Smooth muscle cell (in vitro differentiated cells): Measurements from ENCODE around the gene USP48. TPM values are rescaled to one million over a fixed set of nuclear protein-coding genes. Genes with fewer than 3 reads are reported as not detected.

ENCODE experiments used
- DNase-seq: peaks from one replicate; lab custom pipeline; 2025; ENCODE audit not compliant: unreplicated experiment; lab: John Stamatoyannopoulos, UW
- H2AFZ ChIP-seq: fragments of 200-600 bp; sonication (generic); 2 replicates; pipeline ENCODE4 v1.6.0; 2016; ENCODE audit warnings: antibody characterized with exemption, low read depth, mild to moderate bottlenecking
- H3F3A ChIP-seq: fragments of 200-600 bp; sonication (generic); 2 replicates; pipeline ENCODE4 v1.6.0; 2017; ENCODE audit warnings: antibody characterized with exemption, low read depth
- H3K27ac ChIP-seq: fragments of 200-600 bp; sonication (generic); 2 replicates; pipeline ENCODE4 v1.5.1; 2016; ENCODE audit warnings: low read depth, mild to moderate bottlenecking
- H3K27me3 ChIP-seq: fragments of 200-600 bp; sonication (generic); 2 replicates; pipeline ENCODE4 v1.6.1; 2016; ENCODE audit warnings: low read depth, mild to moderate bottlenecking
- H3K36me3 ChIP-seq: fragments of 200-600 bp; sonication (generic); 2 replicates; pipeline ENCODE4 v1.5.1; 2016; ENCODE audit warnings: low read depth
- H3K4me1 ChIP-seq: fragments of 200-600 bp; sonication (generic); 2 replicates; pipeline ENCODE4 v1.5.1; 2016; ENCODE audit warnings: low read depth
- H3K4me2 ChIP-seq: fragments of 200-600 bp; sonication (generic); 2 replicates; pipeline ENCODE4 v1.6.0; 2016; ENCODE audit warnings: mild to moderate bottlenecking
- H3K4me3 ChIP-seq: fragments of 200-600 bp; sonication (generic); 2 replicates; pipeline ENCODE4 v1.5.1; 2016; ENCODE audit warnings: mild to moderate bottlenecking
- H3K79me2 ChIP-seq: fragments of 200-600 bp; sonication (generic); 2 replicates; pipeline ENCODE4 v1.6.0; 2016; ENCODE audit warnings: low read depth, mild to moderate bottlenecking
- H3K9ac ChIP-seq: fragments of 200-600 bp; sonication (generic); 2 replicates; pipeline ENCODE4 v1.6.0; 2016; ENCODE audit warnings: low read depth
- H3K9me3 ChIP-seq: fragments of 200-600 bp; sonication (generic); replicated peaks from 2 replicates; pipeline ENCODE4 v1.5.1; 2016; ENCODE audit warnings: low read depth
- H4K20me1 ChIP-seq: fragments of 200-600 bp; sonication (generic); 2 replicates; pipeline ENCODE4 v1.6.0; 2016; ENCODE audit warnings: low read depth
- CTCF ChIP-seq: fragments of 200-600 bp; sonication (generic); IDR thresholded peaks from 2 replicates; pipeline ENCODE4 v1.5.1; 2017; ENCODE audit warnings: borderline replicate concordance, mild to moderate bottlenecking, antibody characterized with exemption; ENCODE audit not compliant: insufficient read depth, poor library complexity, severe bottlenecking
- WGBS: methylation state at CpG from one replicate; pipeline ENCODE4 v1.1.7; 2016; ENCODE audit warnings: low lambda C conversion rate; 5-methylcytosine and 5-hydroxymethylcytosine counted together
- polyA plus RNA-seq: library from polyadenylated mRNA; unstranded; fragments of >200 nt; fragmentation: Nextera tagmentation; extraction: Ambion mirVana; gene quantifications from 2 replicates; pipeline ENCODE4 v1.2.1, GENCODE V29; 2016
- total RNA-seq: library from RNA; depleted of rRNA; stranded (reverse); fragments of >200 nt; gene quantifications from 2 replicates; pipeline ENCODE4 v1.2.3, GENCODE V29; 2014

The USP48 gene
- total and polyA plus RNA-seq, 2 experiments from 2014 or later, result 34.5 to 76.0 TPM

GRCh38 chr1:21661886-21662285 is 121.1 kb downstream of the USP48 start:
- no peak overlapping the region for H3K4me3 ChIP-seq
- H3K4me1 ChIP-seq, result no peaks in the 10 kb centered on the region
- H3K9ac ChIP-seq, result no peak overlapping the region
- no peak for DNase-seq
- H3K36me3 ChIP-seq, result no peaks in the 10 kb centered on the region
- H3K27me3 ChIP-seq, result peaks cover 13% of the 10 kb centered on the region
- no peak overlapping the region for H3K4me2 ChIP-seq
- WGBS, result 90% methylated on average over 5 of the region's 5 CpGs
- no peaks in the 10 kb centered on the region for H3K9me3 ChIP-seq
- no peak overlapping the region for H2AFZ ChIP-seq
- H4K20me1 ChIP-seq, result peaks cover 4% of the 10 kb centered on the region
- H3F3A ChIP-seq, result no peaks in the 10 kb centered on the region
- H3K79me2 ChIP-seq, result no peaks in the 10 kb centered on the region
- no peak for TF ChIP-seq CTCF
- no peak overlapping the region for H3K27ac ChIP-seq

- no peaks in the 10 kb centered on the region for H3K79me2 ChIP-seq
- H3K9me3 ChIP-seq, result no peaks in the 10 kb centered on the region
- no peak overlapping the region for H3K9ac ChIP-seq
- H3F3A ChIP-seq, result no peaks in the 10 kb centered on the region
- no peaks in the 10 kb centered on the region for H3K36me3 ChIP-seq
- no peak overlapping the region for H3K4me2 ChIP-seq
- no peak overlapping the region for H3K4me3 ChIP-seq
- 54% methylated on average over 4 of the region's 4 CpGs for WGBS
- H2AFZ ChIP-seq, result no peak overlapping the region
- no peak for DNase-seq
- TF ChIP-seq CTCF, result no peak
- no peaks in the 10 kb centered on the region for H3K4me1 ChIP-seq
- H3K27ac ChIP-seq, result no peak overlapping the region
- peaks cover 13% of the 10 kb centered on the region for H3K27me3 ChIP-seq
- peaks cover 4% of the 10 kb centered on the region for H4K20me1 ChIP-seq
Measured at GRCh38 chr1:21659924-21660326, 123.0 kb downstream of the USP48 start.

GRCh38 chr1:21659099-21659923 is 123.6 kb downstream of the USP48 start:
- H3K4me1 ChIP-seq, result no peaks in the 10 kb centered on the region
- peaks cover 13% of the 10 kb centered on the region for H3K27me3 ChIP-seq
- 6% methylated on average over 51 of the region's 64 CpGs for WGBS
- peaks cover 4% of the 10 kb centered on the region for H4K20me1 ChIP-seq
- H3K4me2 ChIP-seq, result peak overlapping the region; percentile 81
- H3K4me3 ChIP-seq, result peak overlapping the region; percentile 39
- no peaks in the 10 kb centered on the region for H3K36me3 ChIP-seq
- no peaks in the 10 kb centered on the region for H3F3A ChIP-seq
- H3K9ac ChIP-seq, result no peak overlapping the region
- H3K79me2 ChIP-seq, result no peaks in the 10 kb centered on the region
- peak; percentile 77 for DNase-seq
- H3K27ac ChIP-seq, result no peak overlapping the region
- TF ChIP-seq CTCF, result peak; percentile 99
- H3K9me3 ChIP-seq, result no peaks in the 10 kb centered on the region
- no peak overlapping the region for H2AFZ ChIP-seq
